NB4 (cell line): Measurements from ENCODE around the gene USP48.
"Not testable (repeated sequence)": the region's sequence is repeated elsewhere in the genome, so short reads cannot be mapped to it uniquely, and the experiment has no call there.

Source experiments
- DNase-seq: peaks from one replicate; pipeline ENCODE4 v3.0.0; 2010; ENCODE audit warnings: low read depth
- H3K4me3 ChIP-seq: one replicate; pipeline ENCODE4 v1.5.1; 2011; ENCODE audit warnings: mild to moderate bottlenecking, low read depth, low read length, moderate library complexity
- CTCF ChIP-seq: IDR thresholded peaks from one replicate; pipeline ENCODE4 v1.5.1; 2012; ENCODE audit warnings: low read depth, low read length
- MAX ChIP-seq: IDR thresholded peaks from 2 replicates; pipeline ENCODE4 v1.6.1; 2011; ENCODE audit warnings: low read depth, low read length
- MYC ChIP-seq: IDR thresholded peaks from 2 replicates; pipeline ENCODE4 v1.6.1; 2011; ENCODE audit warnings: low read depth, low read length
- POLR2A ChIP-seq: IDR thresholded peaks from 2 replicates; pipeline ENCODE4 v1.6.1; 2011; ENCODE audit warnings: mild to moderate bottlenecking; ENCODE audit not compliant: insufficient read length; ENCODE audit errors: extremely low read depth

Gene USP48

GRCh38 chr1:21770201-21770600, 12.7 kb downstream of the USP48 start:
- H3K4me3 ChIP-seq, result no peak overlapping the region
- TF ChIP-seq POLR2A (no peak), MAX (no peak), MYC (no peak), CTCF (no peak)

GRCh38 chr1:21767106-21767505, 15.8 kb downstream of the USP48 start:
- DNase-seq, H3K4me3 ChIP-seq: not testable (repeated sequence)

More at GRCh38 chr1:21770201-21770600, 12.7 kb downstream of the USP48 start:
- no peak for DNase-seq

- H3K4me3 ChIP-seq, result no peak overlapping the region
- TF ChIP-seq MAX (no peak), CTCF (no peak), POLR2A (no peak), MYC (no peak)
- no peak for DNase-seq
Measured at GRCh38 chr1:21766210-21766609, 16.7 kb downstream of the USP48 start.

- peak; percentile 65 for DNase-seq
- H3K4me3 ChIP-seq, result no peak overlapping the region
- TF ChIP-seq MAX, result no peak
- no peak for TF ChIP-seq POLR2A
- TF ChIP-seq CTCF, result no peak
- TF ChIP-seq MYC, result no peak
Measured at GRCh38 chr1:21764615-21765423, 18.1 kb downstream of the USP48 start.

GRCh38 chr1:21763694-21764419, 19.1 kb downstream of the USP48 start:
- DNase-seq, result no peak
- TF ChIP-seq MAX, result no peak
- no peak overlapping the region for H3K4me3 ChIP-seq

- no peak for DNase-seq
Measured at GRCh38 chr1:21763236-21763635, 19.7 kb downstream of the USP48 start.

More at GRCh38 chr1:21763236-21763635, 19.7 kb downstream of the USP48 start:
- no peak overlapping the region for H3K4me3 ChIP-seq
- no peak for TF ChIP-seq POLR2A
- no peak for TF ChIP-seq CTCF
- no peak for TF ChIP-seq MAX
- TF ChIP-seq MYC, result no peak
